ENCODE results near the gene ABLIM2. TPM values are rescaled to one million over a fixed set of nuclear protein-coding genes. Genes with fewer than 3 reads are reported as not detected.

The ABLIM2 gene
- total and polyA plus RNA-seq, 2 of the 8 experiments (the other 6 are each of a cell fraction or from before 2014, with no cell fraction given), result 2.8 to 3.0 TPM

DNA sequence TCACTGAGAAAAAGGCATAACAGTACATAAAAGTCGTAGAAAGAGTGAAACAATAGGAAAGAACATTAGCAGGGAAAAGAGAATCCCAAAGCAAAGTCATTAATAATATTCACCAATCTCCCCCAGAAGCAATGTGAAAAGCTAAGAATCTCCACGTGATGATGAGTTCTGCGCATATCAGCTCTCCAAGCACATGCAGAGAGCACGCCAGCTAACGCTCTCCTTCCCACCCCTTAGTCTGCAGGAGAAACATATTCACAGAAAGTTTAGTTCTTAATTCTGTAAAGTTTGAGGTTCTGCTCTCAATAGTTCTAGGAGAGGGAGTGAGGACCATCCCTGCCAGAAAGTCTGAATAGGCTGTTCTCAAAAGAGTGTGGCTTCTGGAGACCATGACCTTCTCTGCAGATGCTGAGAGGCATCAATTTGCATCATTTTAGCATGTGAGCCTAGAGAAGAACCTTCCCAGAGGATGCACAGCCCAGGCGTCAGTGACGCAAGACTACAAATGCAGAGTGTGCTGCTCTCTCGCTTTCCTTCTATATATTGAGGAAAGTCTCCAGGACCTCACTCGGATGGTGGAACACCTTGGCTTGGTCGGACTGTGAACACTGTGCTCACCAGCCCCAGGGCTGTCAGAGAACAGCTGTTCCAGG is 167.7 kb downstream of the ABLIM2 start (continued):
- TF ChIP-seq BCL11A (IDR thresholded peaks at IDR 0.05; ENCODE audit: low read depth in 2 of 2, low read length in 2 of 2) (no peak), RXRA (IDR thresholded peaks at IDR 0.05; ENCODE audit: insufficient read depth, low read depth, low read length) (no peak), NRF1 (IDR thresholded peaks at IDR 0.05; ENCODE audit: low read depth, low read length) (no peak)

Data from H1 (cell line).